NCI-H748 (cell line): Measurements from ENCODE around the gene ANKS1A.

Source experiments
- DNase-seq: peaks from one replicate; lab custom pipeline; 2025; ENCODE audit not compliant: unreplicated experiment; lab: John Stamatoyannopoulos, UW

The ANKS1A gene

DNA sequence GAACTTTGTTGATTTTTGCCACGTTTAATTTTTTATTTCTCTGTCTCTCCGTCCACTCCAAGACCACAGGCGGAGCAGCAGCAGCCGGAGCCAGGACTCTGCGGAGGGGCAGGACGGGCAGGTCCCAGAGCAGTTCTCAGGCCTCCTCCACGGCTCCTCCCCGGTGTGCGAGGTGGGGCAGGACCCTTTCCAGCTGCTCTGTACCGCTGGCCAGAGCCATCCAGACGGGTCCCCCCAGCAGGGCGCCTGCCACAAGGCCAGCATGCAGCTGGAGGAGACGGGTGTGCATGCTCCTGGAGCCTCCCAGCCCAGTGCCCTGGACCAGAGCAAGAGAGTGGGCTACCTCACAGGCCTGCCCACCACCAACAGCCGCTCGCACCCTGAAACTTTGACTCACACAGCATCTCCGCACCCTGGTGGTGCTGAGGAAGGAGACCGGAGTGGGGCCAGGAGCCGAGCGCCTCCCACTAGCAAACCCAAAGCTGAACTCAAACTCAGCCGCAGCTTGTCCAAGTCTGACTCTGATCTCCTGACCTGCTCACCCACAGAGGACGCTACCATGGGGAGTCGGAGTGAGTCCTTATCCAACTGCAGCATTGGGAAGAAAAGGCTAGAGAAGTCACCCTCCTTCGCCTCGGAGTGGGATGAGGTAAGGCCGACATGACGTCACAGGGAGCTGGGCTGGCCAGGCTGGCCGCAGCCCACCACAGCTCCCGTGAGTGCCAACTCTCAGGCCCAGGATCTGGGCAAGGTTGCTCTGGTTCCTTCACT lies 128.5 kb downstream of the ANKS1A start:
- no peak for DNase-seq

DNA sequence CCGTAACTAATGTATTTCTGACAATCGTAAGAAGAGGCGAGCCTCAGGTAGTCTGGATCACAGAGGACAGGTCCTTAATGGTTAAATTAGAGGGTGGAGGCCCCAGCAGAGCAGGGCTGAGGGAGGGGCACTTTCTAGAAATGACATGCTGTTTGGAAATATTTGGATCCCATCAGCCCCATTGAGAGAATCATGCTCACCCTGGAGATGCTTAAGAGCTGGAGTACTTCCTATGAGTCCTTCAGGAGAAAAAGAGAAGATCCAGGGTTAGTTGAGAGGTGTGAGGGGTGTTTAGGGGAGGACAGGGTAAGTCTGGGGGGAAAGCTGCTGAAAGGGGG lies 129.1 kb downstream of the ANKS1A start:
- no peak for DNase-seq

DNA sequence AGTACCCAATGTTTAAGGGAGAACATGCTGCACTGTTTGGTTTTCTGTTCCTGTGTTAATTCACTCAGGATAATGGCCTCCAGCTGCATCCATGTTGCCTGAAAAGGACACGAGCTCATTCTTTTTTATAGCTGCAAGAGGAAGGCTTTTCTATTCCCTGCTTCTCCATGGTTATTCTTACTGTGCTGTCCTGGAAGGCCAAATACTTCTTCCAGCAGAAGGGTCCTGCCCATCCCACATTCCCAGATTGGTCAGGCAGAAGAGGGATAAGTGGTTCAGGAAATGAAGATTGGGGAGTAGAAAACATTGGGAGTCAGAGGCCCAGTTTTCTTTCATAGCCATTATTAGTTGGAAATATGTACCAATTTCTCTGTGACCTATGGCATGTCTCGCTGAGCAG lies 129.7 kb downstream of the ANKS1A start:
- DNase-seq: no peak

DNA sequence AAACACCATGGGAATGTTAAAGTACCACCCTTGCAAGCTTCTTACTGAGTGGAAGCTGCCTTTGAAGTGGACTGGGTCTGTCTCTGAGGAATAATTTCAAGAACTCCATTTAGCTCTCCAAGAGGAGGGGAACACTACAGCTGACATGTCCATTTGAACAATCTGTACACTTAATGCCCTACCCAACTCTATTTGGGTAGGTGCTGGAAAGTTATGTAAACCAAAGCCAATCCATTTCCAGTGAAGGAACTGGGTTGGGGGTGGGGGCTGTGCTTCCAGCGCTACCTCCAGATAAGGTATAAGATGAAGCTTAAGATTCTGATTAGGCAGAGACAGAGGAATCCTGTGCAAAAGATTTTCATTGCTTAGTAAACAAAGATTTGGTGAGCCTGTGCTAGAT lies 130.1 kb downstream of the ANKS1A start:
- DNase-seq: no peak

DNA sequence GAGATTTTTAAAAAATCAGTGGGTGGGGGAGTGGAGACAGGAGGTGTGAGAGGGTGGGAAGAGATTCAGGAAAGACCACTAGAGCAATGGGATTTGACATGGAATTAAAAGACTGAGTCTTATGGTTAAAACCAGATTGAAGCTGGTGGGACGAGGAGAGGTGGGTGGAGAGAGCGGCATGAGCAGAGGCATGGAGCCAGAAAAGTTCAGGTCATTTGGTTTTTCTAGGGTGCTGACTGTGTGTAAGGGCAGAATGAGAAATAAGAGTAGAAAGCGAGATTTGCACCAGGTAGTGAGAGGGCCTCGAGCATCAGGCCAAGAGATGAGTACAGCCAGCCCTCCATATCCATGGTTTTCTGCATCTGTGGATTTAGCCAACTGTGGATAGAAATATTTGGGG lies 130.8 kb downstream of the ANKS1A start:
- DNase-seq: no peak

DNA sequence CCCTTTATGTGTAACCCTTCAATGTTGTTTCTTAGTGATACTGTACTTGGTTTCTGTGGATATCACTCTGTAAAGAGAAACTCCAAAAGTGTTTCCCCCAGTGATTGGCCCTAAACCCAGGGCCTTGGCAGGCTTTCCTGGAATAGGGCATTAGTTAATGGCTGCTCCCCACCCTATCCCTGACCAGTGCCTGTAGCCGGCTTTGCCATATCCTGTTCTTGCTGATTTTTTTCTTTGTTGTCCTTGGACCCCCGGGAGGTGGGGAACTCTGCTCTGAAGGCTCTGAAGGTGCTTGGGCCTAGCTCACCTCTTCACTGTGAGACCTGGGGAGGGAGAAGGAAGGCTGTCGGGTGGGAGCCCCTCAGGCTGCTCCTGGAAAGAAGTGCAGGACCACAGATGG lies 131.9 kb downstream of the ANKS1A start:
- no peak for DNase-seq

DNA sequence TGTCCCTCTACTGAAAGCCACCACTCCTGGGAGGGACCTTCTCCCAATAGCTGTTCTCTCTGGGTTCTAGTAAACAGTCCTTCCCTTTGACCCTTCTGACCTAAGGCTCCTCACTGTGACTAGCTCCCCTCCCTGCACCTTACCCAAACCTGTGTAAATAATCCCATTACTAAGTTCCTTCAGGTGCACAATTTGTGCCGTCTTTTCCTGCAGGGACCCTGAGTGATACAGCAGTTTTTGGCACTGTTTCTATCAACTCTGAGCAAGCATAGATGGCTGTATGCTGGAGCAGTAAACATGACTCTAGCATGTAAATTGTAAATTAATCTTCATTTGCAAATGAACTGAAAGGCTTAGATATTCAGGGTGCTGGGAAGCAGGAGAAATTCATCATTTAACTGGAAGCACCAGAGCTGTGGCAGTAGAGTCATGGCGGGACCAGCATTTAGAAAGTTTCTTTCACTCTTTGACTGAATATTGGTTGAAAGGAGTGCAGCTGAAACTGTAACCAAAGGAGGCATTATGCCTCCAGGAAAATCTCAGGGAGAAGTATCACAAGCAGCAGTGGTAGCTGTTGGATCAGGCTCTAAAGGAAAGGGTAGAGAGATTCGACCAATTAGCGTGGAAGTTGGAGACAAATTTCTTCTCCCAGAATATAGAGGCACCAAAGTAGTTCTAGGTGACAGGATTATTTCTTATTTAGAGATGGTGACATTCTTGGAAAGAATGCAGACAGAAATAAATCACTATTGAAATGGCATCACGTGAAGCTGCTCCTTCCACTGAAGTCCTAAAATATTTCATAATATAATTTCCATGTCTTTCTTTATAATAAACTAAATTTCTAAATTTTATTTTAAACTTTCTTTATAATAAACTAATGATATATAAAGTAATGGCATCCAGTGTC lies 134.3 kb downstream of the ANKS1A start:
- DNase-seq: no peak

DNA sequence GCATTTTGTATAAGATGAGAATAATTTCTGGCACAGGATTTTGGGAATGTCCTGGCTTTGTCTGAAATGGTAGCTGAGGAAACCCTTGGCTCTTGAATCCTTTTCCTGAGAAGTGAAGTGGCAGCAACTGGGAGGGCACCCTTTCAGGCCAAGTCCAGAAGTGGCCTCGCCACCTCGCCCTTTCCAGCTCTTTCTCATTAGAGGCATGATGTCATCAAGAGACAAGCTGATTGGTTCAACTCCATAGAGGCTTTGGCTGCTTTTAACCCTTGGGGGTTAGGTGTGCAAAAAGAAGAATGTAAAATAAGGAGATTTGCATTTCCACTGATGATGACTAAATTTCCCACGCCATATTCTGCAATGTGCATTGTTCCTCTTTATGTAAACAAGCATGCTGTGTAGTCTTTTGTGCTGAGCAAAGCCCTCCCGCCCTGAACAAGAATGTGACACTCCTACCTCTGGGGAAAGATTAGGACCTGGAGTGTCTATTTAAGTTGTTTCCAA lies 135.5 kb downstream of the ANKS1A start:
- peak; percentile 76 for DNase-seq

DNA sequence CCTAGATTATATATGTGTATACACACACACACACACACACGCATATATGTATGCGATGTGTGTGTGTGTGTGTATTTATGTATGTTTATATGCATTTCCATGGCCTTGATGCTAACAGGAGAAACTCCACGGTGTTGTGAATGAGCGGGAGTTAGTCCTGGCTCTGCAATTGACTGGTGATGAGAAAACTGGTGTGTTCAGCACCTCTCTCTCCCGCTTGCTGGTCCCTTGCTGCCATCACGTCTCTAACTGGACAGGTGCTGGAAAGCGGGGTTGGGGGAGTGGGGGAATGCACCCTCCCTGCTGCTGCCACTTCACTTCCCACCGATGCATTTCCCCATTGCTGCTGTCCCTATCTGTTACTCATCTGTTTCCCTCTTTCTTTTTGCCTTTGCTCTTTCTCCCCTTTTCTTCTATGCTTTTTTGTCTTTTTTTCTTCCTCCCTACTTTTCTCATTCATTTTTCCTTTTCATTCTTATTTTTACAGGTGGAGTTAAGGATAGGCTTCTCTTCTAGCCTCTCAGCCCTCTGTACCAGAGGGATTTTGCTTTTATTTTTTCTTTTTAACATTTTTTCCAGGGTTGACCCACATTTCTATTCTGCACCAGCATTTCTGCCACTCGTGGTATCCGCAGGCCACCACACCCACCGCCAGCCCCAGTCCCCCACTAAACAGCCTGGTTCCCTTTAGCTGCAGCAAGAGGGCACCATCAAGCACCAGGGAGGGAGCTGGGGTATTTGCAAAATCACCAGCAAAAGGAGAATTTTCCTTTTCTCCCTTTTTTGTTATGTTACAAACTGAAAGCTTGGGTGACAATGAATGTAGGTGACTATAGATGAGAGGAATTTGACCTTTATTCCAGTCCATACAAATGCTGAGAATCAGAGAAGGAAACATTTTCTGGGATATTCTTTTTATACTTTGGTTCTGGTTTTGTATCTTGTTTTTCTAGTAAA lies 136.5 kb downstream of the ANKS1A start:
- DNase-seq: peak; percentile 16

DNA sequence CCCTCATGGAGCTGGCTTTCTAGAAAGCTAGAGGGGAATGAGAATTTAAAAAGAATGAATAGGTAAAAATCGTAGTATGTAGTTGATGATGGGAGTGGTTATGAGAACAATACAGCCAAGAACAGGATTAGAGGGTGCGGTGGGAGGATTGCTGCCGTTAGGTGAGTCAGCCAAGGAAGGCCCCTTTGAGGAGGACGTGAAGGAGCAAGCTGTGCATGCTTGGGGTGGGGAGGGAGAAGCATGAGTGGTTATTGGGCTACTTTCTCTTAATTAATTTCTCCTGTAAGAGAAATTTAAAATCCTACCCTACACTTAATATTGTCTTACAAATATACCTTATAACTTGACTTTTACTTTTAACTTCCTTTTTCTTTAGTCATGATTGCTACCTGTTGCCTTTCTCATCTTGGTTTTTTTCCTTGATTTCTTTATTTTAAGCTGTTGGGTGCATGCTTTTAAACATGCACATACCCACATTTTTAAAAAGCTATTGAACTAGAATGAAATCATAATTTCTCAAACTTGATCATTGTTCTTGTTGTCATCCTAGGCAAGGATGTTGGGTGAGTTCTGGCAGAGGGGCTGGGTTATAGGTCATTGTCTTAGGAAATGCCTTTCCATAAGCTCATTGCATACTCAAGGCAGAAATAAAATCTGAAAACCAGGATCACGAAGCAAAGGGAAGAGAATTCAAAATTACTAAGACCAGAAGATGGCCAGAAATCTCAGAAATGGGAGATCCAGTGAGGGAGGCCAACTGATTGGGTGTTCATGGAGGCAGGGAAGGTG lies 137.6 kb downstream of the ANKS1A start:
- DNase-seq: no peak

DNA sequence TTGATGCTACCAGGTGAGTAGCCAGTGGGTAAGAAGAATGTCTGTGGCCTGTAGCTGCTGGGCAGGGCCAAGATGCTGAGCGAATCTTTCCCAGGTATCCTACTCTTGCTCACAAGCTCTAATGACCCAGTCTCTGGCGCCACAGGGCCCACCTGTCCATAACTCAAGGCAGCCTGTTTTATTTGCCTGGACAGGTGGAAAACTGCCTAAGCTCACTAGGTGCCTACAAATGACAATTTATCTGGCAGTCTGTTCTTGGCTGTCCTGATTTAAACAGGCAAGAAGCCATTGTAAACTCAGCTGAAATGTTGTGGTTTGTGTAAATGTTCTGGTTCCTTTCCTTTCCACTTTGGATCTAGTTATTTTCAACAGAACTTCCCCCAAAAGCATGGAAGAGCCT lies 138.8 kb downstream of the ANKS1A start:
- no peak for DNase-seq

DNA sequence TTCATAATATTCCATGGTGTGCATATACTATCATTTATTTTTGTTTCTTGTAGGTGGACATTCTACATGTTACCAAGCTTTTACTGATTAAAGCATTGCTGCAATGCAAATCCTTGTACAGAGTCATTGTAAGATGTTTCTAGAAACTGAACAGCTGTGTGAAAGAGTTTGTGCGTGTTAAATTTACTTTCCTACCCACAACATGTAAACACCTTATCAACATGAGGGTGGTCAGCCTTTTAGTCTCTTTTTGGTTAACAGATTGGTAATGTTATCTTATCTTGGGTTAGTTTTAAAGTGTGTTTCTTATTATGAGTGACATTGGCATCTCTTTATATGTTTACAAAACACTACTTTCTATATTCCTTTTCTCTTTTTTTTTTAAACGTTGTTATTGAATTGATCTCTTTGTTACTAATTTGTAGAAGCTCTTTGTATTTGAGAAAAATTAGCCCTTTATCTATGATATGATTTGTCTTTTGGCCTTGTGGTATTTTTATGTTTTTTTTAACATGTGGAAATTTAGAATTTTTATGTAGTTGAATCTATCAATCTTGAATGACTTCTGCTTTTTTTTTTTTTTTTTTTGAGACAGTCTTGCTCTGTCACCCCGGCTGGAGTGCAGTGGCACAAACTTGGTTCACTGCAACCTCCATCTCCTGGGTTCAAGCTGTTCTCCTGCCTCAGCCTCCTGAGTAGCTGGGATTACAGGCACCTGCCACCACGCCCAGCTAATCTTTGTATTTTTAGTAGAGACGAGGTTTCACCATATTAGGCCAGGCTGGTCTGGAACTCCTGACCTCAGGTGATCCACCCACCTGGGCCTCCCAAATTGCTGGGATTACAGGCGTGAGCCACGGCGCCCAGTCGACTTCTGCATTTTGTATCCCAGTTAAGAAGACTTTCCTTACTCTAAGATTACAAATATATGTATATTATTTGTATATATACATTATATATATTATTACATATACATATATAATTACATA lies 140.0 kb downstream of the ANKS1A start:
- DNase-seq: no peak

DNA sequence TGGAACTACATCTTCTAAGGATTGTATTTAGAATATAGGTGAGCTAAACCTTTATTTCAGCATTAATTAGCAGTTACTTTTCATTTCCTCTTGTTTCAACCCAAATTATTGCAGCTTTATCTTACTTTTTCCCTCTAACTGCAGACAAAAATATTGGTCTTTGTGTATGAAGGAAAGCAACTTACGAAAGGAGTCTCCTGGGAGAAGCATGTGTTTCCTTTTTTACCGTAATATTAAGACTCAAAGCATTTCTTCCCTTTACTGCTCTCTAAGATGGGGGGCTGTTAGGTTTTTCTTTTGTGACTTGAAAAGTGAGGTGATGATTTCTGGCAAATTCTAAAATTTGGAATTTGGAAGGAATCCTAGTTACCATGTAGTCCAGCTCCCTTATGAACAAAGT lies 141.0 kb downstream of the ANKS1A start:
- no peak for DNase-seq

DNA sequence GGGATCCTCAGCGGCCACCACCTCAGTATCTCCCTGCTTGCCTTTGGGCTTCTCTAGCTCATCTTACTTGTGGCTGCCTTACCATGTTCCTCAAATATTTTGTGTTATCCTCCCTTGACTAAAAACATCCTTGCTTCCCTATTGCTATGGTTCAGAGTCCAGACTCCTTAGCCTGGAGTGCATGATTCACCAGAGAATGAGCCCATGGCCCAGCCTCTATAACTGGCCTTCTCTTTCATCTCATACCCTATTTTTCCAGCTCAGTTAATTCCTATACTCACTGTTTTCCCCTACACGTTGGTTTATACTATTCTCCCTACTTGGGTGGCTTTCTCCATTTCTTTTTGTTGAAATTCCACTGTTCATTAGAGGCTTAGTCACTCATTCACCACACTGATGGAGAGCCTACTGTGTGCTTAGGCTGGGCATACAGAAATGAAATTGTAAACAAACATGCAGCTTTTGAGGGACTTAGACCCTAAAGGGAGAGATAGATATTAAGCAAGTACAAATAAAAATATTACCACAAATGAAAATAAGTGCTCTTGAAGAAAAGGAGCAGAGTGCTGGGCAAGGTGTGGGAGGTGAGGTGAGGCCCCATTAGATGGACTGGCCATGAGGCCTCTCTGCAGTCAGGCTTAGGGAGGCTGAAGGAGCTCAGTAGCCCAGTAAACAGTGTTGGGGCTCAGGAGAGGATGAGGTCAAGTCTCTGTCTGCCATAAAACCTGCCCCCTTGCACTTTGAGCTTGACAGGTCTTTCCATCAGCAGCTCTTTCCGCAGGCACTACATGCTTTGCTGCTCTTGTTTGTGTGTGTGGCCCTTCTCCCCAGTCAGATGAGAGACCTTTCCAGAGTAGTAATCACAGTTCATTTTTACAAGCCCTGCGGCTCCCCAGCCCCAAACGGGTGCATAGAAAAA lies 142.8 kb downstream of the ANKS1A start:
- DNase-seq: no peak

DNA sequence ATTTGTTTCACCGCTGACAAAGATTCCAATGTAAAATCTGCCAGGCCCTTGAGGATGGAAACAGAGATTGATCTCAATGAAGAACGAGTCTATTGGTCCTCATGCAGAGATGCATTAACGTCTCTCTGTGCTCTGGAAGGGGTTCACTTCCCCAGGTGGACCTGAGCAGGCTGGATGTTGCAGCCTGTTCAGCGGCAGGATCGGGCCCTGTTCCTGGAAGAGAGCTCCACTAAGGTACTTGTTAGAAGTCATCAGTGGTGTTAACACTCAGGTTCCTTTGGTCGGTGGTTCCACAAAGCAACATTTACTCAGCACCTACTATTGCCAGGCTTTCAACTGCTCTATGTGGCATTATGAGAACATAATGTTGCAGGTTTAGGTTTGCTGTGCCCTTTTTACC lies 144.6 kb downstream of the ANKS1A start:
- no peak for DNase-seq

DNA sequence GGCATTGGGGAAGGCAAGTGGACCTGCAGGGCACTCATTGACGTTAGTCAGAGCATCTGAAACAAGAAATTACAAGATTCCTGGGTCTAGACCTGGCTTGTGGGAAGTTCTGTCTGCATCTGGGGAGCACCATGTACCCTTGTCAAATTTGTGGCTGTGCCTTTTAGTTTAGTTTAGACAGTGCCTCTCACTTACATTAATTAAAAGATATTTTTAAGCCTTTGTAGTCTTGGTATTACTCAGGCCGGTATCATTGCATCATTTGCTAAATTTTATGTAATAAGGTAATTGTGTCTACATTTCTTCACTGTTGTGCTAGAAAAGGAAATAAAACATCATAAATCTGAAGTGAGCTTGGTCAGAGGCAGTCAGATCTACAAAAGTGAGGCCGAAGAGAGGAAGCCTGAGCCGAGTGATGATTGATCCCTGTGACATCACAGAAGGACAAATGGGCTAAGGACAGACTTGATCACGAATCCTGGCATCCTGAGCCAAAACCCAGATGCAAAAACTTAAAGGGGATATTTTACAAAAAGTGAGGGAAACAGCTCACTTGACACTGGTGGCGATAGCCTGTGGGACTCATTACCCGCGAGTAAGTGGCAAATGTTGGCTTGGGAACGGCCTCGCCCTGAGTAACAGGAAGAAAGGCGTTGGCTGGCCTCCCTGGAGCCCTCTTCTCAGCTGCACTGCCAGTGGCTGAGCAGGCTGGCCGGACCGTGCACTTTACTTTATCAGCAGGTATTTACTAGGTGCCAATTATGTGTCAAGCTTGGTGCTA lies 145.5 kb downstream of the ANKS1A start:
- DNase-seq: peak; percentile 70

DNA sequence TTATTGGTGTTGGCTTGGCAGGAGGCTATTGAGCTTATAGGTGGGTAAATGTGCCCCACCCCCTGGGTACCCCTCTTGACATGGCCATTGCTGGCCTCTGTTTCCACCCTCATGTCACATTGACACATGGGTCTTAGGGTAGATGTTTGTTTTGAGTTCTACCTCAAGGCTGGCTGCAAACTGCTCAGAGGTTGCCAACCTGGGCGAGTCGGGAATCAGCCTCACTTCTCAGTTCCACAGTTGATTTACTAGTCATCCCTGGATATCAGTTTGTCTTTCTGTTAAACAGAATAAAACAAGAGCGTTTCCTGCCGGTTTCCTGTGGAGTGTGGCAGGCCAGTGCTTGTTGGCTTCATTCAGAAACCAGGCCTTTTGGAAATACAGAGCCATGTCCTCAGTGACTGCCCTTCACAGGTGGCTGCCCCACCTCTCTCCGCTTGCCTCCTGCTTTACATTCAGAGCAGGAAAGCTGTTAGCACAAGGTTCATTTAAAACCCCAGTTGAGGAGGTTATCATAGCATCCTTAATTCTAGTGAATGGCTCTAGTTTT lies 146.5 kb downstream of the ANKS1A start:
- peak; percentile 83 for DNase-seq
